ENCODE data around the gene ADRA2B.
"Not testable (repeated sequence)": the region's sequence is repeated elsewhere in the genome, so short reads cannot be mapped to it uniquely, and the experiment has no call there.

DNA sequence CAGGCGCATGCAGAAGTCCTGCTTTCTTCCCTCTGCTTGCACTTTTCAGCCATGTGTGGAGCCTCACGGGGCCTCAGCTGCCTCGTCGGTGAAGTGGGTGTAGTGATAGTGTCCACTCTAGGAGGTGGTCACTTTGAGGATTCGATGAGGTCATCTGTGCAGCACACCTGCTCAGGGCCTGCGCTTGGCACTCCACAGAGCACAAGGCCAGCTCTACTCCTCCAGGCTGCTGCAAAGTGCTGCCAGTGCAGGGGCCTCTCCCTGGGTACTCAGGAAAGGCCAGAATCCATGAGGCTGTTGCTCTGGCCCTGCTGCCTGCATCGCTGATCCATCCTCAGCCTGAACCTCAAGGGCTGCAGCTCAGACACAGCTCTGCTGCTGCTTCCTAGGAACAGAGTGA, 49.9 kb downstream of the ADRA2B start:
- TF ChIP-seq EZH2 (IDR thresholded peaks at IDR 0.05; ENCODE audit: borderline replicate concordance); EZH2phosphoT487 (IDR thresholded peaks at IDR 0.05; ENCODE audit: low read depth, severe bottlenecking, unreplicated experiment): not testable (repeated sequence)
- TF ChIP-seq, protein P1, sequence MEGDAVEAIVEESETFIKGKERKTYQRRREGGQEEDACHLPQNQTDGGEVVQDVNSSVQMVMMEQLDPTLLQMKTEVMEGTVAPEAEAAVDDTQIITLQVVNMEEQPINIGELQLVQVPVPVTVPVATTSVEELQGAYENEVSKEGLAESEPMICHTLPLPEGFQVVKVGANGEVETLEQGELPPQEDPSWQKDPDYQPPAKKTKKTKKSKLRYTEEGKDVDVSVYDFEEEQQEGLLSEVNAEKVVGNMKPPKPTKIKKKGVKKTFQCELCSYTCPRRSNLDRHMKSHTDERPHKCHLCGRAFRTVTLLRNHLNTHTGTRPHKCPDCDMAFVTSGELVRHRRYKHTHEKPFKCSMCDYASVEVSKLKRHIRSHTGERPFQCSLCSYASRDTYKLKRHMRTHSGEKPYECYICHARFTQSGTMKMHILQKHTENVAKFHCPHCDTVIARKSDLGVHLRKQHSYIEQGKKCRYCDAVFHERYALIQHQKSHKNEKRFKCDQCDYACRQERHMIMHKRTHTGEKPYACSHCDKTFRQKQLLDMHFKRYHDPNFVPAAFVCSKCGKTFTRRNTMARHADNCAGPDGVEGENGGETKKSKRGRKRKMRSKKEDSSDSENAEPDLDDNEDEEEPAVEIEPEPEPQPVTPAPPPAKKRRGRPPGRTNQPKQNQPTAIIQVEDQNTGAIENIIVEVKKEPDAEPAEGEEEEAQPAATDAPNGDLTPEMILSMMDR (IDR thresholded peaks at IDR 0.05; ENCODE audit: poor library complexity) = not testable (repeated sequence)
